Ovary (tissue), 3 donors: ENCODE measurements around the gene IFNA21.

ENCODE experiments used
- POLR2A ChIP-seq: fragments of 450-650 bp; IDR thresholded peaks from one replicate; pipeline ENCODE4 v1.6.1; 2017; ENCODE audit warnings: antibody characterized with exemption, mild to moderate bottlenecking, moderate library complexity
- TF ChIP-seq, protein P1 (sequence below), 3 donors: fragments of 450-650 bp in 2 of 3; fragments of 200-600 bp in 1 of 3; IDR thresholded peaks; one replicate each; pipeline versions ENCODE4 v1.5.1 to v1.8.0; 2016 to 2022; ENCODE audit warnings: antibody characterized with exemption in 3 of 3, mild to moderate bottlenecking in 1 of 3
- donor health status: DM: no; HTN: no; CAD: no.

- TF ChIP-seq, protein P1, sequence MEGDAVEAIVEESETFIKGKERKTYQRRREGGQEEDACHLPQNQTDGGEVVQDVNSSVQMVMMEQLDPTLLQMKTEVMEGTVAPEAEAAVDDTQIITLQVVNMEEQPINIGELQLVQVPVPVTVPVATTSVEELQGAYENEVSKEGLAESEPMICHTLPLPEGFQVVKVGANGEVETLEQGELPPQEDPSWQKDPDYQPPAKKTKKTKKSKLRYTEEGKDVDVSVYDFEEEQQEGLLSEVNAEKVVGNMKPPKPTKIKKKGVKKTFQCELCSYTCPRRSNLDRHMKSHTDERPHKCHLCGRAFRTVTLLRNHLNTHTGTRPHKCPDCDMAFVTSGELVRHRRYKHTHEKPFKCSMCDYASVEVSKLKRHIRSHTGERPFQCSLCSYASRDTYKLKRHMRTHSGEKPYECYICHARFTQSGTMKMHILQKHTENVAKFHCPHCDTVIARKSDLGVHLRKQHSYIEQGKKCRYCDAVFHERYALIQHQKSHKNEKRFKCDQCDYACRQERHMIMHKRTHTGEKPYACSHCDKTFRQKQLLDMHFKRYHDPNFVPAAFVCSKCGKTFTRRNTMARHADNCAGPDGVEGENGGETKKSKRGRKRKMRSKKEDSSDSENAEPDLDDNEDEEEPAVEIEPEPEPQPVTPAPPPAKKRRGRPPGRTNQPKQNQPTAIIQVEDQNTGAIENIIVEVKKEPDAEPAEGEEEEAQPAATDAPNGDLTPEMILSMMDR (IDR thresholded peaks at IDR 0.05), result no peak
- no peak for TF ChIP-seq POLR2A
Measured at GRCh38 chr9:21153336-21154017, 13.0 kb downstream of the IFNA21 start.
